GM19043 (cell line): Measurements from ENCODE around the gene SDF2L1.
"Not testable (repeated sequence)": the region's sequence is repeated elsewhere in the genome, so short reads cannot be mapped to it uniquely, and the experiment has no call there.

Source experiments
- ATAC-seq: cut with Tn5 transposase; IDR thresholded peaks from one replicate; pipeline ENCODE4 v1.9.1; 2021; ENCODE audit warnings: low read depth; ENCODE audit not compliant: unreplicated experiment

The SDF2L1 gene, protein sequence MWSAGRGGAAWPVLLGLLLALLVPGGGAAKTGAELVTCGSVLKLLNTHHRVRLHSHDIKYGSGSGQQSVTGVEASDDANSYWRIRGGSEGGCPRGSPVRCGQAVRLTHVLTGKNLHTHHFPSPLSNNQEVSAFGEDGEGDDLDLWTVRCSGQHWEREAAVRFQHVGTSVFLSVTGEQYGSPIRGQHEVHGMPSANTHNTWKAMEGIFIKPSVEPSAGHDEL

DNA sequence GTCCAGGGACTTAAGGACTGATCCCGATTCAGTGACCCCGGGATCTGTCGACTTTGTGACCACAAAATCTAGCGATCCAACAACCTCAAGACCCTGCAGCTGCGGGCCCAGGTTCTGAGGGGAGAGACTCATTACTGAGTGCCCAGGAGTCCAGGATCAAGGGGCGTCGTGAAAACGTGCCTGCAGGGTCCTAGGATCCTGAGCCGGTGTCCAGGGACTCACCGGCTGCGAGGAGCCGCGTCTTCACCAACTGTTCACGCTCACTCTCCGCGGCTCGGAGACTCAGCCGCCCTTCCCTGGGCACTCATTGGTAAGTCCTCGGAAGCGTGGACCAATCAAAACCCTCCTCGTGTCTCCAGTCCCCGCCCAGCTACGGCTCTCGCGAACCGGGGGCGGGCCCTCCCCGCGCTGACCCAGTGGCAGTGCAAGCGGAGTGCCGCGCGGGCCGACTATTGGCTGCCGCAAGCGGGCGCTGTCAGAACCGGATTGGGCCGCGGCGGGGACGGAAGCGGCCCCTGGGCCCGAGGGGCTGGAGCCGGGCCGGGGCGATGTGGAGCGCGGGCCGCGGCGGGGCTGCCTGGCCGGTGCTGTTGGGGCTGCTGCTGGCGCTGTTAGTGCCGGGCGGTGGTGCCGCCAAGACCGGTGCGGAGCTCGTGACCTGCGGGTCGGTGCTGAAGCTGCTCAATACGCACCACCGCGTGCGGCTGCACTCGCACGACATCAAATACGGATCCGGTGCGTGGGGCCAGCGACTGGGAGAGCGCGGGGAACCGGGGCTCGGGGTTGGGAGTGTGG, at the start of gene SDF2L1:
Gene SDF2L1, plus strand, starts transcription at position 514 of the 795 bp plus-strand sequence. Its CDS starts 35 bp downstream, at position 549.
- ATAC-seq = peak; percentile 94

DNA sequence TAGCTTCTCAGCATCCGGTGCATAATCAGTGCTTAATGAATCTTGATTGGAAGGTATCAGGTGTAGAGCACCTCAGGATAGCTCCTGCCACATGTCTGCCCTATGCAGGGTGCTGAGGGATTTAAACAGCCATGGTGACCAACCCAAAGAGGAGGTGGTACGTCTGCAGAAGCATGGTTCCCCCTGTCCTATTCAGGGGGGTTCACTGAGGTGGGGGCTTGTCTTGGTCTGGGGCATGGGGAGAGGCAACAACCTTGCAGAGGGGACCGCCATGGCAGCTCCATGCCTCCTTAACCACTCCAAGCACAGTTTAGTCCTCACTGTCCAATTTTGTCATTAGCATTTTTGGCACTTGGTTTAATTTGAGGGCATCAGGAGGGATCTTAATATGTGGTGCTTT, 49.7 kb upstream of the SDF2L1 start:
- ATAC-seq = no peak

DNA sequence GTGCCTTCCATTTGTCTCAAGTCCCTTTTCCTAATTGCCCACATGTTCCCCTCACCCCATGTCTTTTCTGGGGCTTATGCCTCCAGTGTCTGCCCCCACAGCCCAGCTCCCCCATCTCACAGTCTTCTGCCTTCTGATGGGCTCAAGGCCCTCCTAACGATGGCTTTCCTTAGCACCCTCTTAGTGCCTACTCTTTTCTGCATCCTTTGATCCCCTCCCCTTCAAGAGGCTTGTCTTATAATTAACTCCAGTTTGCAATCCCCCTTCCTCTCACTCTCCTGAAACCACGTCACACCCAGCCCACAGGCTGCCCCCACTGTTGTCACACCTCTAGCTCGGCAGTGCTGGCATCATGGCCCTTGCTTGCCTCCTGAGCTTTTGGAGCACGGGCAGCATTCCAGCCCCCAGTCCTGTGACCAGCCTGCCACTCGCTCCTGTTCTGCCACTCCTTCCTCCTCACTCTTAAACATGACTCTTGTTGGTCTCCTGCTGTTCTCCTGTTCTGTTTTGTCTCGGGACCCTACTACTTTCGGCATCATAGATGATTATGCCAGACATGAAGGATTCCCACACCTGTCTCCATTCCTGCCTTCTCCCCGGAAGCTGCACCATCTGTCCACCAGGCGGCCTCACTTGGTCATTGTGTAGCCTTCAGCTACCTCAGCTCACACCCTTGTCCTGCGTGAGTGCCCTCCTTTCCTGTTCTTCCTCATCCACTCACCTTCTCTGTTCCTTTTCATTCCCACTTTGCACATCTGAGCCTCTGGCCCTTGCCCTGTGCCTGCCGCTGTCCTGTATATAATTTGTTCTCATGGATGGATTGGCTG, 48.5 kb upstream of the SDF2L1 start:
- no peak for ATAC-seq

DNA sequence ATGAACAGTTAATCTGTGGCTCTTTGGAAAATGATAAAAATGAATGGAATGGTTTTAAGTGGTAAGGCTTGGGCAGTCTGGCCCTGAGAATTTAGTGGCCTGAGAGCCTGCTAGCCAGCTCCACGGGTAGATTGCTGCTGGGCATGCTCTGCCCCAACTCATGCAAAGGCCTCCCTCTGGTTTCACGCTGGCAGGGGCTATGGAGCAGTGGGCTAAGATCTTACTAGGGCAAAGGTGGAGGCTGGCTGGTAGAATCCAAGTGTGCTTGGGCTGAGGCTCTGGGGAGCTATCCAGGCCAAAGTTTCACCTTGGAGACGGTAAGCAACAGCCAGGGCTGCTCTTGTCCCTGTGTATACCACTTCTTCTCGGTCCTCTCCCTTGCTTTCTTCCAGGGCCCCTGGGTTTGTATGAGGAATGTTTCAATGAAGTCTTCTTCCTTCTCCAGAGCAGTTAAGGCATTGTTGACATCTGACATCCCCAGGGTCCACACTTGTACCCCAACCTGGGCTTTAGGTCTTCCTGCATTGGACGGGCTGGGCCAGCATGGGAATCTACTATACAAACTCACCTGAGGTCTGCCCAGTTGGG, 47.1 kb upstream of the SDF2L1 start:
- ATAC-seq = no peak

DNA sequence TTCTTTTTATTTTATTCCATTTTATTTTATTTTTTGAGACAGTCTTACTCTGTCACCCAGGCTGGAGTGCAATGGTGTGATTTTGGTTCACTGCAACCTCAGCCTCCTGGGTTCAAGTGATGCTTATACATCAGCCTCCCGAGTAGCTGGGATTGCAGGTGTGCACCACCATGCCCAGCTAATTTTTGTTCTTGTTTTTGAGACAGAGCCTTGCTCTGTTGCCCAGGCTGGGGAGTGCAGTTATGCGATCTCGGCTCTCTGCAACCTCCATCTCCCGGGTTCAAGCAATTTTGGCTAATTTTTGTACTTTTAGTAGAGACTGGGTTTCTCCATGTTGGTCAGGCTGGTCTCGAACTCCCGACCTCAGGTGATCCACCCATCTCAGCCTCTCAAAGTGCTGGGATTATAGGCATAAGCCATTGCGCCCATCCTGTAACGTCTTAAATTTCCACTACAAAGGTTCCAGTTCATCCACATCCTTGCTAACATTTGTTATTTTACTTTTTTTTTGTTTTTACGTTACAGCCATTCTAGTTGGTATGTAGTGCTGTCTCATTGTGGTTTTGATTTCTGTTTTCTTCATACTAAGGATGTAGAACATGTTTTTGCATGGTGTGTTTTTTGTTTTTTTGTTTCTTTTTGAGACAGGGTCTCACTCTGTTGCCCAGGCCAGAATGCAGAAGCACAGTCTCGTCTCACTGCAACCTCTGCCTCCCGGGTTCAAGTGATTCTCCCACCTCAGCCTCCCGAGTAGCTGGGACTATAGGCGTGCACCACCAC, 45.6 kb upstream of the SDF2L1 start:
- not testable (repeated sequence) for ATAC-seq

DNA sequence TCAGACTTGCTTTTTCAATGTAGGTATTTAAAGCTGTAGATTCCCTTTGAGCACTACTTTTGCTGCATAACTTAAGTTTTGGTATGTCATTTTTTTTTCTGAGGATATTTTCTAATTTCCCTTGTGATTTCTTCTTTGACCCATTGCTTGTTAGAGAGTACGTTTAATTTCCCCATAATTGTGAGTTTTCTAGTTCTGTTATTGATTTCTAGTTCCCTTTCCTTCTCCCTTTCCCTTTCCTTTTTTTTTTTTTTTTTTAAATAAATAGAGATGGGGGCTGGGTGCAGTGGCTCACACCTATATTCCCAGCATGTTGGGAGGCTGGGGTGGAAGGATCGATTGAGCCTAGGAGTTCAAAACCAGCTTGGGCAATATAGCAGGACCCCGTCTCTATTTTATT, 43.8 kb upstream of the SDF2L1 start:
- no peak for ATAC-seq

DNA sequence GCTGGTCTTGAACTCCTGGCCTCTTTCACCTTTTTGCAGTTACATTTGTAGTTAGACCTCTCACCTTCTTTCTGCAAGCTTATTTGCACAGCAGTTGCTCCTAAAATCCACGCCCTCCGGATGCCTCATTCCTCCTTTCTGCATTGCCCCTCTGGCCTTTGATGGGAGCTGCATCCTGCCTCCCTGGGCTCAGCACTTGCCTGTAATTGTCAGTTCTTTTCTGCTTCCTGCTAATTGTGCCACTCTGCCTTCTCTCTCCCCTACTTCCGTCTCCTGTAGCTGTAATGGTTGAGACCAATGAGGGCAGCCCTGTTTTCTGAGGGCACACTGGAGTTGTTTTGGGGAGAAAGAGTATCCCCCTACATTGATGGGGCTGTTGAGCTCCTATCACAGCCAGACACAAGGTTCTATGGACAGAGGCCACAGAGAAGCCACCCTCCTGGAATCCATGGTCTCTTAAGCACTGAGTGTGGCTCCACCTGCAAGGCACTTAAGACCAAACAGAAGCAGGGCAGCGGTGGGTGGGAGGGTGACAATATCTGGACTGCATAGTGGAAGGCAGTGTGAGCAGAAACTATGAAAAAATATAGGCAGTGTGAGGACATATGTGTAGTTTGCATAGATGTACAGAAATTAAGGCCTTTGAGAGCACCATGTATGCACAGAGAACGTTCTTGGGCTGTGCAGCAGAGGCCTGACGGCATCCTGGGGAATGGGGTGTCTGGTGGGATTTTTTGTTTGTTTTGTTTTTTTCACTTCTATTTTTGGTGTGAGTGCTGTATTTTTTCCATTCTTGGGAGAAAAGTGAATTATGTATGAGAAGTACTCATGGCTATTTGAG, 42.8 kb upstream of the SDF2L1 start:
- no peak for ATAC-seq

DNA sequence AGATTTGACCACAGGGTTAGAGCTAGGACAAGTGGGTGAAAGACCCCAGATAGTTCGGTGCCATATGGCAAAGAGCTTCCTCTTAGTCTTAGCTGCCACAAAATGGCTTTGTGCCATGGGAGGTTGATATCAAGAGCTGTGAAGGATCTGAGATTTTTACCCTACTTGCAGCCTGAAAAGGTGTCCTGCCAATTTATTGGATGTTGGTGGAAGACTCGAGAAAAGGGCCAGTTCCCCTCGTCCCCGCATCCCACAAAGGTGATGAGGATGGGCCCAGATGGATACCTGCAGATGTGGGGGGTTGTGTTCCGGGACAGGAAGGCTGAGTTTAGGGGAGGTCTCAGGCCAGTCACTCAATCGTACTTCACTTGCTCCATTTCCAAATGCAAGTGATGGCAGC, 39.5 kb upstream of the SDF2L1 start:
- ATAC-seq = no peak

DNA sequence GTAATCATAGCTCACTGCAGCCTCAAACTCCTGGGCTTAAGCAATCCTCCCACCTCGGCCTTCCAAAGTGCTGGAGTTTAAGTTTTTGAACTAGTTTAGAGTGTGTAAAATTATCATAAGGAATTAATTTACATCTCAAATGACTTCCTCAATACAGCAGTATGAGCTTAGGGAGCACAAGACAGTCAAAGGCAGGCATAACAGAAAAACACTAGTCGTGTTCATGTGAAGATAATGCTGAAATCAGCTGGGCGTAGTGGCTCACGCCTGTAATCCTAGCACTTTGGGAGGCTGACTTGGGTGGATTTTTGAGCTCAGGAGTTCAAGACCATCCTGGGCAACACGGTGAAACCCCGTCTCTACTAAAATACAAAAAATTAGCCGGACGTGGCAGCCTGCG, 38.1 kb upstream of the SDF2L1 start:
- ATAC-seq = no peak

DNA sequence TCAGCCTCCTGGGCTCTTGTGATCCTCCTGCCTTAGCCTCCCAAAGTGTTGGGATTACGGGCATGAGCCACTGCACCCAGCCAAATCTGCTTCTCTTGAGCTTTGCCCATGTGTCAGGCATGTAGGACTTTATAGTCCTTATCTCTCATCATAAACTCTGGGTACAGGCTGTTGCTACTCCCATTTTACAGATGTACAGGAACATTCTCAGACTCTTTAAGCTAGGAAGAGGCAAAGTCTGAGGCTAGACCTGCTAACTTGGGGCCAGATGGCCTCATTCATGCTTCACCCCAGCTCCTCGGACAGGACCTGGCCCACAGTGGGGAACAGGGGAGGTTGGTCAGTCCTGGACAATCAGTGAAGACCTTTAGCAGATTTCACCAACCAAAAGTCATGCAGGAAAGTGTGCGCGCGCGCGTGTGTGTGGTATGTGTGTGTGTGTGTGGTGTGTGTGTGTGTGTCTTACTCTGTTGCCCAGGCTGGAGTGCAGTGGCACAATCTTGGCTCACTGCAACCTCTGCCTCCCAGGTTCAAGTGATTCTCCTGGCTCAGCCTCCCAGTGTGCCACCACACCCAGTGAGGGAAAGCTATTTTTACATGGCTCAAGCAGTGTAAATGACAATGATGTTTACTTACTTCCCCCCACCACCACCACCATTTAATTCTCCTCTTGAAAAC, 36.1 kb upstream of the SDF2L1 start:
- ATAC-seq = no peak

DNA sequence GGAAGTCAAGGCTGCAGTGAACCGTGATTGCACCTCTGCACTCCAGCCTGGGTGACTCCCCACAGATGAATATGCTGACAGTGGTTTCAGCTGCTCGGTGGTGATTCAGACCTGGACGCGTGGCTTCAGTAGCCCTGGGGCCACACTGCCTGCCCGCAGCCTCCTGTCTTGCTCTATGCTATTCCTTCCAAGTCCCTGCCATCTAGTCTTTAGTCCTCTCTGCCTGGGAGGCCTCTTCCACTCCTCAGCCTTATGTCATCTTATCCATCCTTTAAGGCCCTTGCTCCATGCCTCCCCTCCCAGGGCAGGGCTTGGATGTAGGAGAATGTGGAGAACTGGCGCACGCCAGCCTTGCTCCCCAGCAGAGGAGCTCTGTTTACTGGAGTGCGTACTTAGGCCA, 35.3 kb upstream of the SDF2L1 start:
- ATAC-seq = no peak

DNA sequence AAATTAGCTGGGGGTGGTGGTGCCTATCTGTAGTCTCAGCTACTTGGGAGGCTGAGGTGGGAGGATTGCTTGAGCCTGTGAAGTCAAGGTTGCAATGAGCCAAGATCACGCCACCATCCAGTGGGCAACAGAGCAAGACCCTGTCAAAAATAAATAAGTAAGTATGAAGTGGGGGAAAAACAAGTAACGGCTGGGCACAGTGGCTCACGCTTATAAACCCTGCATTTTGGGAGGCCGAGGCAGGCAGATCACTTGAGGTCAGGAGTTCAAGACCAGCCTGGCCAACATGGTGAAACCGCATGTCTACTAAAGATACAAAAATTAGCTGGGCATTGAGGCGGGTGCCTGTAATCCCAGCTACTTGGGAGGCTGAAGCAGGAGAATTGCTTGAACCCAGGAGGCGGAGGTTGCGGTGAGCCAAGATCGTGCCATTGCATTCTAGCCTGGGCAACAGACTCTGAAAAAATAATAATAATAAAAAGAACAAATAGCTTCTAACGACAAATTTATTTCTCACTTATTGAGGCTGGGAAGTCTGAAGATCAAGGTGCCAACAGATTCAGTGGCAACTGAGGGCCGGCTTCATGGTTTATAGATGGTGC, 32.4 kb upstream of the SDF2L1 start:
- not testable (repeated sequence) for ATAC-seq

DNA sequence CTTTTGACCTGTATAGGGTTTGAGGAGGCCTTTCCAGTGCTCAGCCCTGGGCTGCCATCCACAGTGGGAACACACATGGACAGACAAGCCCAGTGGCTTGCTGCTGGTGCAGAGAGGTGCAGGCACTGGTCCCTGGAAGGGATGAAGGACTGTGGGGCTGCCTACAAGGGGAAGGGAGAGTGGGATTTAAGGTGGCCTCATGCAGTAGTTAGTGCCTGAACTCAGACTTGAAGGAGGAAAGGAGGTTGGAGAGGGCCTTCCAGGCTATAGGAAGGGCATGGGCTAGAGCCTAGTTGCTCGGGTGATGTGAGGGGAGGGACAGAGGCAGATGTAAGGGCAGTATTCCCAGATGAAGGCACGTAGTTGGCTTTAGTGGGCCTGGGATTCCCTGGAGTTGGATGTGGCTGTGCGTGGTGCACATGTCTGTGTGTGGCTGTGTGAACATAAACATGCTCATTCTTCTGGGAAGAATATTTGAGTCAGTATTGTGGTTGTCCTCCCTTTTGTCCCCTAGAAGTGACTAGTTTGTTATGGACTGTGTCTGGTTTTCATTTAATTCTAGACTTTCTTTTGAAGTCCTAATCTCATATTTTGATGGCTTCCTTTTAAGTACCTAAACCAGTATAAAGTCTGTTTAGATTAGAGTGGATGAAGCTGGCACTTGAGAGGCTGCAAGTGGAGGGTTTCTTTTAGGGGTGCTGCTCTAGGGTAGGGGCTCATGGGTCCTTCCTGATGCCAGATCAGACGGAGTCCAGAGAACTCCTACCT, 30.7 kb upstream of the SDF2L1 start:
- no peak for ATAC-seq

DNA sequence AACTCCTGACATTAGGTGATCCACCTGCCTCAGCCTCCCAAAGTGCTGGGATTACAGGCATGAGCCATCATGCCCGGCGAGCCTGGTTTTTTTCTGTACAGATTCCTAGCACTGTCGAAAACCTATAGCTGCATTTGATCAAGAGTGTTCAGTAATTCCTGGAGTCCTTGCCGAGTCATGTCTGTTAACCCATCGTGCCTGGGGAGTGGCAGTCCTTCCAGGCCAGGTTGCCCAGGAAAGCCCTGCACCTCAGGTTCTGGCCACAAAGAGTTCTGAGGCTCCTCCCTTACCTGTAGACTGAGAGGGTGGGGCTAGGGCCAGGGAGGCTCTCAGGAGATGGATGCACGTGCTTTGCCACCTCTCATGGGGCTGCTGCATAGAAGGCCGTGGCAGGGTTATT, 29.2 kb upstream of the SDF2L1 start:
- ATAC-seq = no peak

DNA sequence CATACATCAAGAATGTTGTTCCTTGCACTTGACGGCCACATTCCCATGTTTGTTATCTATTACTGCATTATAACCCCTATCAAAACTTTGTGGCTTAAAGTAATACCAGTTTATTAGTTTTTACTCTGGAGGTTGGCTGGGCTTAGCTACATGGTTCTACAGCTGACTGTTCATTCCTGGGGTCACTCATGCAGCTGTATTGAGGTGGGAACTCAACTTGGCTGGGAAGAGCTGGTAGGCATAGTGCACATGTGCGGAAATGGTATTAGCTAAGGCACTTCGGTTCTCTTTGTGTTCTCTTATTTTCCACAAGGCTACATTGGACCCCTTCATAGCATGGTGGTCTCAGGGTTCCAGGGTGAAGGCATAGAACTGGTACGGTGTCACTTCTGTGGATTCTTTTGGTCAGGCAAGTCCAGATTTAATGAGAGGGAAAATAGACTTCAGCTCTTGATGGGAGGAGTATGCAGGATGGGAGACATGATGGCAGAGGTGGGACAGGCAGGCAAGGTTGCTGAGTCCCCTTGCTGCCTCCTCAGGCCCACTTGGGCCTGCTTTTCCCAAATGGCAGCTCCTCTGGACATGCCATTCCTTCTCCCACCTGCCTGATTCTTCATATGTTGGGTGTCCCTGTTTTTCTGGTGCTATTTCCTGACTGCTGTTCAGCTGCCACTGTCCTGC, 28.4 kb upstream of the SDF2L1 start:
- no peak for ATAC-seq

DNA sequence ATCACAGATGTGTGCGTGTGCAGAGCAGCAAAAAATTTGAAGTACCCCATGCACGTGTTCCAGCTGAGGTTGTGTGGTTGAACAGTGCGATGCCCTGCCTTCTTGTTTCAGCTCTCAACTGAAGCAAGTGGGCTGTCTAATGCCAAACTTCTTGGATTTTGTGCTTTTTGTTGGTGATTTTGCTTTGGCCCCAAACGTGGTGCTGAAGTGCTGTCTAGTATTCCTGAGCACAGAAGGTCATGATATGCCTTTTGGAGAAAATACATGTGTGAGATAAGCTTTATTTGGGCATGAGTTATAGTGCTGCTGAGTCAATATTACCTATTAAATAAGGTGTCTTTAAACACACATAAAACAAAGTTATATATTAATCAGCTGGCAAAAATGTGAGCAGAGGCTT, 26.4 kb upstream of the SDF2L1 start:
- ATAC-seq = no peak

DNA sequence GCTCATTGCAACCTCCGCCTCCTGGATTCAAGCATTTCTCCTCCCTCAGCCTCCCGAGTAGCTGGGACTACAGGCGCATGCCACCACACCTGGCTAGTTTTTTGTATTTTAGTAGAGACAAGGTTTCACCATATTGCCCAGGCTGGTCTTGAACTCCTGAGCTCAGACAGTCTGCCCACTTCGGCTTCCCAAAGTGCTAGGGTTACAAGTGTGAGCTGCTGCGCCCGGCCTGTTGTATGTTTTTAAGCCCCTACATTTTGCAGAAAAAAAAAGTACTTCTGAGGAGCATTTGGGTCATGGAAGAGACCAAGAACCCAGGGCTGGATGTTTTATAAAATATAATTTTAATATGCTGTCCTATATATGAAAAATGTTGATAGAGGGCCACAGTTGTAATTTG, 24.8 kb upstream of the SDF2L1 start:
- not testable (repeated sequence) for ATAC-seq
